ENCODE results near the gene FOXJ1.

FOXJ1 gene

DNA sequence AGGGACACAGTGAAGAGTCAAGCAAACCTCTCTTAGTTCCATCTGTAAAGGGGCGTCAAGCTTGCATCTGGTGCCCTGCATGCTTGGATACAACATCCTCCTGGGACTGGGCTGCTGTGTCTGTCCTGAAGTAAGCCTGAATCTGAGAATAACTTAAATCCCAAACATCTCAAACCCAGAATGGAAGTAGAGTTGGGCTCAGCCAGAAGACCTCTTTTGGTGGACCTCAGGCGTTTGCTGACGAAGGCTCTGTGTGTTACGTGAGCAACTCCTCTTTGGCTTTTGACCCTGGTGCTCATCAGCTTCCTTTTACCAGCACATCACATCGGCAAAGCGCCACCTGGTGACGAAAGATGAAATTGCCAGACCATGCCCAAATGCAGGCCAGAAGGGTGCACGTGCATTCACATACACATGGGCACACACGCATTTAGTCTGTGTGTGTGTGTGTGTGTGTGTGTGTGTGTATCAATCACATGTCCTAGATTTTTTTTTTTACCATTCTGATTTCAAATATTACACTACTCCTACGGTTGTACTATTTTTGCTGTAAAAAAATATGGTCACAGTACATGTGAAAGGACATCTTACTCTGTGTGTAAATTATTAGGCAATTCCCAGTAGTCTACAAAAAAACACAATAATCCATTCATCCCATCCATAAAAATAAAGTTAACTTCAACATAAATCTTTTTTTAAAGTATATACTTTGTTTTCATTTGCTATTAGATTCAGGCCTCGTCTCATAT is 41.1 kb upstream of the FOXJ1 start:
- peak; percentile 16 for FAIRE-seq

DNA sequence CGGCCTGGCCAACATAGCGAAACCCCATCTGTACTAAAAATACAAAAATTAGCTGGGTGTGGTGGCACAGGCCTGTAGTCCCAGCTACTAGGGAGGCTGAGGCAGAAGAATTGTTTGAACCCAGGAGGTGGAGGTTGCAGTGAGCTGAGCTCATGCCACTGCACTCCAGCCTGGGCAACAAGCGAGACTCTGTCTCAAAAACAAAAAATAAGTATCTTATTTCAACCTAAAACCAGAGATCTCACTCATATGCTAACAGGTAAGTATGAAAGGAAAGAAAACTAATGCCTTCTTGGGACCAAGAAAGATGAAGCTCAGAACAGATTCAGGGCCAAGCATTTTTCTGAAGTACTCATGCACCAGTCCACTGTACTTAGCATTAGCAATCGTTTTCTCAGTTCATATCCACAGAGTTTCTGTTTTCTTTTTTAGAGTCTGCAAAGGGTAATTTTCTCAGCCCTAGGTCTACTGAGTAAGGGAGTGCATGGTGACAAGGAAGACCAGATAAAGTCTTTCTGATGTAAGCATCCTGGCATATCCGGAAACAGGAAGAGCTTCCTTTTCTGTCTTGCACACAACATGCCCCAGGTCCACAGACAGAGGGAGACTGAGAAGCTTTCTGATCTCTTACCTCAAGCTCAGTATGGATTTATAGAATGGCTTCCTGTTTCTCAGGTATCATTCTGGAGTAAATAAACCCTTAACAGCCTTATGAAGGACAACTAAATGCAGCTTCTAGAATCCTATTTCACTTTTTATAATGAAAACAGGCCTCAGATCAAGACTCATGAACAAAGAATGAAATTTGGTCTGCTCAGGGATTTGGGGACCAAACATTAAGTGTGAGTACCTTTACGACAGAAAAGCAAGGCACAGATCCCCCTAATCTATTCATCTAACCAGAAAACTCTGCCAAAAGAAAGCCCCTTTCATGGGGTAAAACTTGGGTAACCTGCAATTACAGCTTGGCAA is 38.7 kb upstream of the FOXJ1 start:
- FAIRE-seq (no peak), DNase-seq (ENCODE audit: insufficient read length, low spot score) (no peak)
- TF ChIP-seq, protein P1, sequence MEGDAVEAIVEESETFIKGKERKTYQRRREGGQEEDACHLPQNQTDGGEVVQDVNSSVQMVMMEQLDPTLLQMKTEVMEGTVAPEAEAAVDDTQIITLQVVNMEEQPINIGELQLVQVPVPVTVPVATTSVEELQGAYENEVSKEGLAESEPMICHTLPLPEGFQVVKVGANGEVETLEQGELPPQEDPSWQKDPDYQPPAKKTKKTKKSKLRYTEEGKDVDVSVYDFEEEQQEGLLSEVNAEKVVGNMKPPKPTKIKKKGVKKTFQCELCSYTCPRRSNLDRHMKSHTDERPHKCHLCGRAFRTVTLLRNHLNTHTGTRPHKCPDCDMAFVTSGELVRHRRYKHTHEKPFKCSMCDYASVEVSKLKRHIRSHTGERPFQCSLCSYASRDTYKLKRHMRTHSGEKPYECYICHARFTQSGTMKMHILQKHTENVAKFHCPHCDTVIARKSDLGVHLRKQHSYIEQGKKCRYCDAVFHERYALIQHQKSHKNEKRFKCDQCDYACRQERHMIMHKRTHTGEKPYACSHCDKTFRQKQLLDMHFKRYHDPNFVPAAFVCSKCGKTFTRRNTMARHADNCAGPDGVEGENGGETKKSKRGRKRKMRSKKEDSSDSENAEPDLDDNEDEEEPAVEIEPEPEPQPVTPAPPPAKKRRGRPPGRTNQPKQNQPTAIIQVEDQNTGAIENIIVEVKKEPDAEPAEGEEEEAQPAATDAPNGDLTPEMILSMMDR (IDR thresholded peaks at IDR 0.05; ENCODE audit: insufficient read depth, missing control alignments): no peak

More for the DNA sequence above, 41.1 kb upstream of the FOXJ1 start:
- peak; percentile 52 for DNase-seq (ENCODE audit: insufficient read length, low spot score)
- TF ChIP-seq, protein P1 (IDR thresholded peaks at IDR 0.05; ENCODE audit: insufficient read depth, missing control alignments): peak; percentile 98

DNA sequence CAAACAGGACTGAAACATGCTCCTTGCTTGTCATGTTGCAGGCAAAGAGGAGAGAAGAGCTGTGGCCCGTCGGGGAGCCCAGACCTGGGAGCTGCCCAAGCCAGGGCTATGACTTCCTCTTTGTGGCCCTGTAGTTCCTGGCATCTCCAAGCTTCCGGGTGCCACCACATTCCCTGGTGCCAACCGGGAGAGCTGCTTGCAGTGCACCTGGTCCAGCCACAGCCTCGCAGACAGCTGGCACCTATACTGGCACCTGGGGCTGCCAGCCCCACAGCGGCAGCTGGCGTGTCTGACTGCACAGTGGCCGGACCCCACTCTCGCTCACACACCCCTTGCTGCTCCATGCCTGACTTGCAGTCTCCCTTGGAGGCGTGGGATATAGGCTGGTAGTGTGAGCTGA is 37.1 kb upstream of the FOXJ1 start:
- FAIRE-seq: no peak
- DNase-seq (ENCODE audit: insufficient read length, low spot score): no peak
- TF ChIP-seq, protein P1 (IDR thresholded peaks at IDR 0.05; ENCODE audit: insufficient read depth, missing control alignments): no peak

DNA sequence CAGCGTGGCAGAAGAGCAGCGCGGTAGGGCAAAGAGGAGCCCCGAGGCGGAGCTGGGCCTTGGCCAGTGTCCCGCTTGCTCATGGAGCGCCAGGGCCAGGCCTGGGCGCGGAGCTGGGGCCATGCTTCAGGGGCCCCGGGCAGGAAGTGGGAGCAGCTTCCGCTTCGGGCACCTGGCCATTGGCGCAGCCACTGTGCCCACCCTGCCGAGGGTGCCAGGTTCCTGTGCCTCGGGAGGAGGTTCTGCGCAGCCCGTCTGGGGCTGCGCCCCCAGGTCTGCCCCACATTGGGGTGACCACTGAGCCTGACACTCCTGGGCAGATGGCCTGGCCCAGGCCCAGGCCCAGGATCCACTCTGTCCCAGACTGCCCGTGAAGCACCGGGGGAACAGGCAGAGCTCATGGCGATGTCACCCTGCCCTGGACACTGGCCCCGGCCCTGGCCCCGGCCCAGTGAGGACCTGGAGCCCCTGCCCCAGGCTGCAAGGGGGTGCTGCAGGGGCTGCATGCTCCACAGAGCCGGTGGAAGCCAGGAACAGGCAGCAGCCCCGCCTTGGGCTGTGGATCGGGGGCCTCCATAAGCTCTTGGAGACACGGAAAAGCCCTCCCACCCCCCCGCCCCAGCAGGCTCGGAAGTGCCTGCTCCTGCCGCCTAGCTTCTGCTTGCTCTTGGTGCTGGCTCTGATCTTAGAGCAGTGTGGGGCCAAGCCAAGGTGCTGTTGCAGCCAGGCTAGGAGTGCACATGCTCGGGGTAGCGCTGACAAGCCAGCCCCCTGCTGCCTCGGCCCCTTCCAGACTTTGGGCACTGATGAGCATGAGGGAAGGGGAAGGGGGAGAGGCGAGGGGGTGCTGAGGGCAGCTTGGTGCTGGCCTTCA is 35.9 kb upstream of the FOXJ1 start:
- DNase-seq (ENCODE audit: insufficient read length, low spot score) (no peak), FAIRE-seq (no peak)
- TF ChIP-seq, protein P1 (IDR thresholded peaks at IDR 0.05; ENCODE audit: insufficient read depth, missing control alignments): no peak

DNA sequence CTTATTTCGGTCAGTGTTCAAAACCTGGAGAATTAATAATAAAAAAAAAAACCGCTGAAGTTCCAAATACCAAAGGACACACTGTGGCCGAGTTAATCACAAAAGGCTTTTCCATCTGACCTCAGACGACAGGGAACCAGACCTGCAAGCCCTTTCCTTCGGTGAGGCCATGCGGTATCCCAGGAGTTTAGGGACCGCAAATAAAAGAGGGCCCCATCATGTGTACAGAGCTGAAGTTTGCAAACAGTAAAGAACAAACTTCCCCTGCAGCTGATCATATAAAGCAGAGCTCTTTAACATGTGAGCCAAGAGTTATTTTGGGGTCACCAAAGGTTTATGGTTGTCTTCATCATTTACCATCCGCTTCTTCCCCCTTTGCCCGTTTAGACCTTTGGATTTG is 33.0 kb upstream of the FOXJ1 start:
- DNase-seq (ENCODE audit: insufficient read length, low spot score) (no peak), FAIRE-seq (no peak)
- TF ChIP-seq, protein P1 (IDR thresholded peaks at IDR 0.05; ENCODE audit: insufficient read depth, missing control alignments): no peak

DNA sequence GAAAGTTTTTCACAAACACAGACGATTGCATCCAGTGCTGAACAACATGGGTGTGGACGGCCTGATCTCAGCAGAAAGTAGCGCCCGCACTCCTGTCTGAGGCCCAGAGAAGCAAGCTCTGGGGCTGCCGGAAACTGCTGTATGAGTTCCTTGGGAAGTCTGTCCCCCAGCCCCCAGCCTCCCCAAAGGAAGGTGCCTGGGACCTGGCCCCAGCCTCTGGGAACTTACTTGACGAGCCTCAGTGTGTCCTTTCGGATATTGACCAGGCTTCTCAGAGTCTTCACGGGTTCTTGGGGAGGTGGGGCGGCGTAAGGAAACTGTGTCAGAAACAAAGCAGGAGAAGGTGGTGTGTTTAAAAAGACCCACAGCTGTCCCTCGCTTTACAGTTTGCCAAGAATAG is 32.4 kb upstream of the FOXJ1 start:
- TF ChIP-seq, protein P1 (IDR thresholded peaks at IDR 0.05; ENCODE audit: insufficient read depth, missing control alignments): no peak
- FAIRE-seq (no peak), DNase-seq (ENCODE audit: insufficient read length, low spot score) (no peak)
